OCI-LY3 (cell line): ENCODE data around the gene TUFT1.

Source experiments
- H2AFZ ChIP-seq: fragments of 200-600, 300-600 bp; shearing (Covaris generic); 2 replicates; pipeline ENCODE4 v1.6.0; 2014; ENCODE audit warnings: antibody characterized with exemption, low read depth, low read length
- H3K27ac ChIP-seq: fragments of 200-600, 300-600 bp; sonication (generic); 2 replicates; pipeline ENCODE4 v1.5.1; 2014; ENCODE audit warnings: mild to moderate bottlenecking, low read length, moderate library complexity, mixed read lengths
- H3K27me3 ChIP-seq: fragments of 200-600, 300-600 bp; sonication (generic); 2 replicates; pipeline ENCODE4 v1.6.1; 2014; ENCODE audit warnings: low read depth, low read length, mixed read lengths
- H3K36me3 ChIP-seq: fragments of 200-600, 300-600 bp; sonication (generic); replicated peaks from 2 replicates; pipeline ENCODE3; 2014; ENCODE audit warnings: low read depth, low read length, mixed read lengths
- H3K4me1 ChIP-seq: fragments of 300-600, 200-600 bp; sonication (generic); 2 replicates; pipeline ENCODE4 v1.6.1; 2014; ENCODE audit warnings: low read length, mixed read lengths
- H3K4me2 ChIP-seq: fragments of 200-600, 300-600 bp; sonication (generic); 2 replicates; pipeline ENCODE4 v1.6.1; 2014; ENCODE audit warnings: low read length, mixed read lengths
- H3K4me3 ChIP-seq: fragments of 300-600, 200-600 bp; sonication (generic); 2 replicates; pipeline ENCODE4 v1.5.1; 2014; ENCODE audit warnings: antibody characterized with exemption, mild to moderate bottlenecking, low read length, moderate library complexity
- H3K79me2 ChIP-seq: fragments of 300-600, 200-600 bp; shearing (Covaris generic); 2 replicates; pipeline ENCODE4 v1.6.1; 2014; ENCODE audit warnings: mild to moderate bottlenecking, low read length, mixed read lengths
- H3K9ac ChIP-seq: fragments of 300-600, 200-600 bp; shearing (Covaris generic); 2 replicates; pipeline ENCODE4 v1.6.0; 2014; ENCODE audit warnings: mild to moderate bottlenecking, low read length, moderate library complexity
- H3K9me3 ChIP-seq: fragments of 200-600, 300-600 bp; shearing (Covaris generic); 2 replicates; pipeline ENCODE4 v1.6.1; 2014; ENCODE audit warnings: low read length, mixed read lengths; ENCODE audit not compliant: insufficient read depth
- H4K20me1 ChIP-seq: fragments of 200-600, 300-600 bp; sonication (generic); 2 replicates; pipeline ENCODE4 v1.6.1; 2016; ENCODE audit warnings: low read length, mixed read lengths; ENCODE audit not compliant: insufficient read depth
- EZH2phosphoT487 ChIP-seq: fragments of 200-600 bp; shearing (Covaris generic); IDR thresholded peaks from 2 replicates; pipeline ENCODE4 v1.6.1; 2018; ENCODE audit warnings: antibody characterized with exemption, mixed run types, low read depth
- TF ChIP-seq, protein P1 (sequence below): fragments of 200-600, 300-600 bp; sonication (generic); IDR thresholded peaks from 2 replicates; pipeline ENCODE4 v1.5.1; 2014; ENCODE audit warnings: antibody characterized with exemption, low read length, low read depth

The TUFT1 gene

GRCh38 chr1:151501474-151501873 is 38.6 kb upstream of the TUFT1 start:
- Histone ChIP-seq H3K79me2 (no peaks in the 10 kb centered on the region), H3K4me1 (no peaks in the 10 kb centered on the region), H3K4me2 (no peak overlapping the region), H2AFZ (no peak overlapping the region), H3K27ac (no peak overlapping the region), H3K9ac (no peak overlapping the region), H4K20me1 (no peaks in the 10 kb centered on the region), H3K4me3 (no peak overlapping the region), H3K36me3 (no peaks in the 10 kb centered on the region), H3K27me3 (peaks cover 14% of the 10 kb centered on the region; the same call in 1 of the 2 replicates), H3K9me3 (no peaks in the 10 kb centered on the region)
- no peak for TF ChIP-seq EZH2phosphoT487
- TF ChIP-seq, protein P1, sequence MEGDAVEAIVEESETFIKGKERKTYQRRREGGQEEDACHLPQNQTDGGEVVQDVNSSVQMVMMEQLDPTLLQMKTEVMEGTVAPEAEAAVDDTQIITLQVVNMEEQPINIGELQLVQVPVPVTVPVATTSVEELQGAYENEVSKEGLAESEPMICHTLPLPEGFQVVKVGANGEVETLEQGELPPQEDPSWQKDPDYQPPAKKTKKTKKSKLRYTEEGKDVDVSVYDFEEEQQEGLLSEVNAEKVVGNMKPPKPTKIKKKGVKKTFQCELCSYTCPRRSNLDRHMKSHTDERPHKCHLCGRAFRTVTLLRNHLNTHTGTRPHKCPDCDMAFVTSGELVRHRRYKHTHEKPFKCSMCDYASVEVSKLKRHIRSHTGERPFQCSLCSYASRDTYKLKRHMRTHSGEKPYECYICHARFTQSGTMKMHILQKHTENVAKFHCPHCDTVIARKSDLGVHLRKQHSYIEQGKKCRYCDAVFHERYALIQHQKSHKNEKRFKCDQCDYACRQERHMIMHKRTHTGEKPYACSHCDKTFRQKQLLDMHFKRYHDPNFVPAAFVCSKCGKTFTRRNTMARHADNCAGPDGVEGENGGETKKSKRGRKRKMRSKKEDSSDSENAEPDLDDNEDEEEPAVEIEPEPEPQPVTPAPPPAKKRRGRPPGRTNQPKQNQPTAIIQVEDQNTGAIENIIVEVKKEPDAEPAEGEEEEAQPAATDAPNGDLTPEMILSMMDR, result no peak

- Histone ChIP-seq H3K27me3 (peaks cover 15% of the 10 kb centered on the region; the same call in 1 of the 2 replicates), H3K4me1 (no peaks in the 10 kb centered on the region), H3K79me2 (no peaks in the 10 kb centered on the region), H3K9ac (no peak overlapping the region), H4K20me1 (no peaks in the 10 kb centered on the region), H3K36me3 (no peaks in the 10 kb centered on the region), H3K27ac (no peak overlapping the region), H3K9me3 (no peaks in the 10 kb centered on the region), H2AFZ (no peak overlapping the region), H3K4me2 (no peak overlapping the region), H3K4me3 (no peak overlapping the region)
- TF ChIP-seq, protein P1, result no peak
- TF ChIP-seq EZH2phosphoT487, result no peak
Observed at GRCh38 chr1:151502035-151502700, 37.9 kb upstream of the TUFT1 start.

DNA sequence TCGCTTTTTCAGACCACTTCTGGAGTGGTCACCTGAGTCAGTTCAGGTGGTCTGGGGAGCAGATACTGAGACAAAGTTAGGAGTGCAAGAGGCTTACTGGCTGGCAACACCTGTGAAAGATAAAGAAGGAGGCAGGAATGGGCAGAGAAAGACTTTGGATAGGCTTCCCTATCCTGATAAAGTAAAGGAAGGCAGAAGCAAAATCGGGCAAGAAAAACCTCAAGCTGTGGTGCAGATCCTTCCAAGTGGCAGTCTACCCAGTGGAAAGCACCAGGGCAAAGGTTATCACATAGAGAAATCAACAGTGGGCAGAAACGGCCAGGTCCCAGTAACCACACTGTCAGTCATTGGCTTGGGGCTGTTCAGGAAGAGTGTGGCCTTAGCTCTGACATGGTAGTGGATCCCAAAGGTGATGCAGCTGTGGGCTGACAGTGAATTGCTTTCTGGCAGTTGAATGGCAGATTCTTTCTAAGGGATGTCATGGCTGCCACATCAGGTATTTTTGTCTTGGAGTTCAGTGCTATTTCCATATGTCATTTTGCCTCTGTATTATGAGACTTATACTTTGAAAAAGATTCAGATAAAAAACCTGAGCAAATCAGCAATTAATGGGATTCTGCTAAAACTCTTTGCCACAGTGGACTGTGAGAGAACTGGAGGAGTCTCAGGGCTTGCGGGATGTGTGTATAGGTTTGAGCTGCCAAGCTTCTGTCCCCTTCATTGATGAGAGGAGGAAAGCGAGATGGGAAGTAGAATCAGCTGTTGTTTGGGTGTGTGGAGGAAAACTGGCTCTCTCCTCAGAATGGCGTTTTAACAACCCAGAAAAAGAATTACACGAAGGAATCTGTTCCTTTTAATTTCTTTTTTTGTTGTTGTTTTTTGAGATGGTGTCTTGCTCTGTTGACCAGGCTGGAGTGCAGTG is 37.0 kb upstream of the TUFT1 start:
- no peaks in the 10 kb centered on the region for H3K9me3 ChIP-seq
- no peaks in the 10 kb centered on the region for H3K79me2 ChIP-seq
- no peak overlapping the region for H2AFZ ChIP-seq
- peaks cover 17% of the 10 kb centered on the region; the same call in 1 of the 2 replicates for H3K27me3 ChIP-seq
- H3K4me1 ChIP-seq, result no peaks in the 10 kb centered on the region
- TF ChIP-seq EZH2phosphoT487, result no peak
- TF ChIP-seq, protein P1, result no peak
- H3K36me3 ChIP-seq, result no peaks in the 10 kb centered on the region
- H4K20me1 ChIP-seq, result no peaks in the 10 kb centered on the region
- no peak overlapping the region for H3K27ac ChIP-seq
- H3K4me2 ChIP-seq, result no peak overlapping the region
- H3K4me3 ChIP-seq, result no peak overlapping the region
- no peak overlapping the region for H3K9ac ChIP-seq

- no peak overlapping the region for H3K4me2 ChIP-seq
- no peaks in the 10 kb centered on the region for H3K4me1 ChIP-seq
- TF ChIP-seq EZH2phosphoT487, result no peak
- TF ChIP-seq, protein P1, result no peak
- no peak overlapping the region for H3K4me3 ChIP-seq
- H4K20me1 ChIP-seq, result no peaks in the 10 kb centered on the region
- no peaks in the 10 kb centered on the region for H3K79me2 ChIP-seq
- no peak overlapping the region for H2AFZ ChIP-seq
- no peaks in the 10 kb centered on the region for H3K9me3 ChIP-seq
- no peak overlapping the region for H3K27ac ChIP-seq
- no peaks in the 10 kb centered on the region for H3K36me3 ChIP-seq
- peaks cover 17% of the 10 kb centered on the region; the same call in 1 of the 2 replicates for H3K27me3 ChIP-seq
- H3K9ac ChIP-seq, result no peak overlapping the region
Observed at GRCh38 chr1:151504252-151504651, 35.9 kb upstream of the TUFT1 start.
